ENCODE data around the gene ADIG. TPM values are rescaled to one million over a fixed set of nuclear protein-coding genes. Genes with fewer than 3 reads are reported as not detected.

ADIG gene
- total and polyA plus RNA-seq, 2 of the 8 experiments (the other 6 are each of a cell fraction or from before 2014, with no cell fraction given) = not detected

DNA sequence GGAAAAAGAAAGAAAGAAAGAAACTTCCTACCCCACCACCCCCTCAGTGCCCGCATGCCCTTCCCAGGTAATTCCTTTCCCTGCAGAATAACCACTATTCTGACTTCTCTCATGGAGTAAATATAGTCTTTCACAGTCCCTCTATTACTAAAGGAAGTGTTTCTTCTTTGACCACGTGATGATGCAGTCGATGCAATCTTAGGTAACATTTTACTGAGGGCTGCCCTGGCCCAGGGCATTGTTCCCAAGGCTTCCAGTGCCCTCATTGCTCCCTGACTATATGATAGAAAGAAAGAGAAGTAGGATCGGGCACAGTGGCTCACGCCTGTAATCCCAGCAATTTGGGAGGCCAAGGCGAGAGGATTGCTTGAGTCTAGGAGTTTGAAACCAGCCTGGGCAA, 49.7 kb downstream of the ADIG start:
- Histone ChIP-seq H3K18ac (ENCODE audit: extremely low read depth, low read length) (peak overlapping the region; percentile 32; the same call in 1 of the 2 replicates), H4K20me1 (replicated peaks in 1 of 2; ENCODE audit: control insufficient read depth in 1 of 2, insufficient read depth in 2 of 2, low read length in 2 of 2) (no peaks in the 10 kb centered on the region), H2BK12ac (ENCODE audit: low read depth, low read length) (no peak overlapping the region), H3K9me3 (ENCODE audit: insufficient read depth in 2 of 2, low read depth in 1 of 2, low read length in 1 of 2) (no peaks in the 10 kb centered on the region), H3K27me3 (replicated peaks in 1 of 4; ENCODE audit: control insufficient read depth in 3 of 4, extremely low read depth in 1 of 4, insufficient read depth in 3 of 4, low read length in 3 of 4) (peaks cover 0 to 2% (median 0%) of the 10 kb centered on the region in 4 experiments; a peak in 1 of 7 replicates), H3K4ac (replicated peaks; ENCODE audit: insufficient read length, low read depth, low read length) (no peak overlapping the region), H2BK120ac (replicated peaks; ENCODE audit: low read depth, low read length) (no peak overlapping the region), H2BK20ac (ENCODE audit: low read length) (no peak overlapping the region), H3K27ac (ENCODE audit: low read depth, low read length) (no peak overlapping the region), H3K56ac (replicated peaks; ENCODE audit: insufficient read length, low read depth, low read length) (no peak overlapping the region), H3K23ac (ENCODE audit: insufficient read length) (no peak overlapping the region), H4K5ac (ENCODE audit: insufficient read length, low read depth, low read length) (no peak overlapping the region), H3K9ac (replicated peaks in 1 of 4; ENCODE audit: extremely low read depth in 1 of 4, low read depth in 3 of 4, low read length in 3 of 4) (no peak overlapping the region), H2AK5ac (ENCODE audit: low read depth, low read length) (no peak overlapping the region), H3K79me2 (ENCODE audit: control insufficient read depth in 1 of 2, insufficient read depth in 2 of 2, low read length in 2 of 2) (no peaks in the 10 kb centered on the region), H2BK5ac (ENCODE audit: low read depth, low read length) (no peak overlapping the region), H3K36me3 (ENCODE audit: control insufficient read depth in 2 of 4, insufficient read depth in 4 of 4, low read length in 3 of 4) (no peaks in the 10 kb centered on the region), H3K14ac (ENCODE audit: insufficient read length) (no peak overlapping the region), H3K23me2 (ENCODE audit: low read depth, low read length) (peaks cover 6% of the 10 kb centered on the region; the same call in 1 of the 2 replicates), H3K79me1 (ENCODE audit: low read depth, low read length) (no peaks in the 10 kb centered on the region), H2AFZ (ENCODE audit: low read length) (no peak overlapping the region), H4K91ac (replicated peaks; ENCODE audit: insufficient read length, low read length) (no peak overlapping the region), H4K8ac (ENCODE audit: extremely low read depth, insufficient read depth, low read length) (no peak overlapping the region), H2BK15ac (ENCODE audit: low read length) (no peak overlapping the region), H3K4me1 (replicated peaks in 1 of 4; ENCODE audit: control insufficient read depth in 3 of 4, insufficient read depth in 4 of 4, low read length in 3 of 4) (peaks cover 0 to 6% (median 2%) of the 10 kb centered on the region in 4 experiments; a peak in 3 of 7 replicates), H3K4me2 (ENCODE audit: insufficient read depth in 1 of 2, low read depth in 2 of 2, low read length in 2 of 2) (no peak overlapping the region), H3K4me3 (ENCODE audit: extremely low read depth in 1 of 4, insufficient read depth in 2 of 4, low read depth in 3 of 4, low read length in 4 of 4) (no peak overlapping the region)
- POLR2A ChIA-PET (ENCODE audit: partially characterized antibody) = no interaction called here
- WGBS, 2 experiments (ENCODE audit: extremely low coverage in 1 of 2, insufficient coverage in 1 of 2, insufficient read length in 1 of 2, insufficient replicate concordance in 2 of 2, low coverage in 1 of 2, low lambda C conversion rate in 2 of 2, missing lambda C conversion rate in 1 of 2) = 87% methylated on average over 6 of the region's 6 CpGs; no CpG with 5 or more reads in 1 of the 2 experiments
- no peak for DNase-seq (ENCODE audit: low read depth in 1 of 2, low spot score in 2 of 2)
- CTCF ChIA-PET (ENCODE audit: partially characterized antibody) = interaction anchor here (0.9 to 2.3 kb wide), 4 partner anchors 12 to 94 kb away, joined by 3 to 7 read pairs (median 4); partner anchors contain the start of gene SLC32A1
- no peak for FAIRE-seq
- TF ChIP-seq RNF2 (IDR thresholded peaks at IDR 0.05; ENCODE audit: borderline replicate concordance, low read depth, low read length, missing control alignments, poor library complexity, severe bottlenecking) = no peak
- TF ChIP-seq SP2 (IDR thresholded peaks at IDR 0.05; ENCODE audit: low read length) = no peak
- TF ChIP-seq CHD2 (IDR thresholded peaks at IDR 0.05; ENCODE audit: low read length) = no peak
- no peak for TF ChIP-seq TEAD4 (IDR thresholded peaks at IDR 0.05; ENCODE audit: low read depth, low read length)
- no peak for TF ChIP-seq ZNF274 (IDR thresholded peaks at IDR 0.05; ENCODE audit: borderline replicate concordance, extremely low read depth, low read length)
- TF ChIP-seq, protein P1, sequence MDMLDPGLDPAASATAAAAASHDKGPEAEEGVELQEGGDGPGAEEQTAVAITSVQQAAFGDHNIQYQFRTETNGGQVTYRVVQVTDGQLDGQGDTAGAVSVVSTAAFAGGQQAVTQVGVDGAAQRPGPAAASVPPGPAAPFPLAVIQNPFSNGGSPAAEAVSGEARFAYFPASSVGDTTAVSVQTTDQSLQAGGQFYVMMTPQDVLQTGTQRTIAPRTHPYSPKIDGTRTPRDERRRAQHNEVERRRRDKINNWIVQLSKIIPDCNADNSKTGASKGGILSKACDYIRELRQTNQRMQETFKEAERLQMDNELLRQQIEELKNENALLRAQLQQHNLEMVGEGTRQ (IDR thresholded peaks at IDR 0.05; ENCODE audit: low read length) = no peak
- no peak for TF ChIP-seq EGR1 (IDR thresholded peaks at IDR 0.05; ENCODE audit: borderline replicate concordance, low read depth, low read length)
- no peak for TF ChIP-seq KDM4A (IDR thresholded peaks at IDR 0.05; ENCODE audit: low read depth, low read length, severe bottlenecking)
